ENCODE measurements around the gene UGT1A1.

The UGT1A1 gene

GRCh38 chr2:233821709-233822100 lies 61.6 kb downstream of the UGT1A1 start:
- Histone ChIP-seq H3K27ac (ENCODE audit: low read depth, low read length) (no peak overlapping the region), H2AFZ (ENCODE audit: low read depth, low read length, severe bottlenecking) (no peak overlapping the region), H3K9me2 (replicated peaks; ENCODE audit: insufficient read depth, low read length) (no peaks in the 10 kb centered on the region), H4K20me1 (ENCODE audit: low read depth, low read length) (no peaks in the 10 kb centered on the region), H3F3A (ENCODE audit: insufficient read depth) (no peaks in the 10 kb centered on the region), H3K4me2 (ENCODE audit: low read depth, low read length, poor library complexity, severe bottlenecking) (no peak overlapping the region), H3K36me3 (ENCODE audit: low read length) (no peaks in the 10 kb centered on the region), H3K79me2 (ENCODE audit: insufficient read depth, low read length) (no peaks in the 10 kb centered on the region), H3K9me3 (ENCODE audit: insufficient read depth, low read length) (no peaks in the 10 kb centered on the region), H3K9ac (ENCODE audit: low read length) (no peak overlapping the region), H3K27me3 (ENCODE audit: low read length) (no peaks in the 10 kb centered on the region), H3K4me3 (ENCODE audit: insufficient read depth, low read length, poor library complexity, severe bottlenecking) (no peak overlapping the region)
- no peak for TF ChIP-seq CTCF (IDR thresholded peaks at IDR 0.05; ENCODE audit: insufficient read depth, low read length, poor library complexity, severe bottlenecking)
- no peak for TF ChIP-seq EZH2phosphoT487 (conservative IDR thresholded peaks at IDR 0.05; ENCODE audit: low read length)

- no peaks in the 10 kb centered on the region for H3F3A ChIP-seq (ENCODE audit: insufficient read depth)
- H4K20me1 ChIP-seq (ENCODE audit: low read depth, low read length) = no peaks in the 10 kb centered on the region
- H3K27ac ChIP-seq (ENCODE audit: low read depth, low read length) = no peak overlapping the region
- no peak overlapping the region for H3K4me3 ChIP-seq (ENCODE audit: insufficient read depth, low read length, poor library complexity, severe bottlenecking)
- TF ChIP-seq EZH2phosphoT487 (conservative IDR thresholded peaks at IDR 0.05; ENCODE audit: low read length) (no peak), CTCF (IDR thresholded peaks at IDR 0.05; ENCODE audit: insufficient read depth, low read length, poor library complexity, severe bottlenecking) (no peak)
- no peaks in the 10 kb centered on the region for H3K36me3 ChIP-seq (ENCODE audit: low read length)
- H3K4me2 ChIP-seq (ENCODE audit: low read depth, low read length, poor library complexity, severe bottlenecking) = no peak overlapping the region
- H3K9ac ChIP-seq (ENCODE audit: low read length) = no peak overlapping the region
- no peaks in the 10 kb centered on the region for H3K79me2 ChIP-seq (ENCODE audit: insufficient read depth, low read length)
- H3K9me3 ChIP-seq (ENCODE audit: insufficient read depth, low read length) = no peaks in the 10 kb centered on the region
- H2AFZ ChIP-seq (ENCODE audit: low read depth, low read length, severe bottlenecking) = no peak overlapping the region
- no peaks in the 10 kb centered on the region for H3K9me2 ChIP-seq (replicated peaks; ENCODE audit: insufficient read depth, low read length)
- no peaks in the 10 kb centered on the region for H3K27me3 ChIP-seq (ENCODE audit: low read length)
Observed at GRCh38 chr2:233822101-233822771, 62.2 kb downstream of the UGT1A1 start.
